Glutamatergic neuron (in vitro differentiated cells): ENCODE results near the gene CNN3. TPM values are rescaled to one million over a fixed set of nuclear protein-coding genes. Genes with fewer than 3 reads are reported as not detected.

Experiments used
- DNase-seq: peaks from one replicate; pipeline ENCODE4 v3.0.0; 2022
- H3K27ac Mint-ChIP-seq: one replicate; pipeline ENCODE4 v1.8.0; 2020; ENCODE audit warnings: mild to moderate bottlenecking, mixed read lengths, inconsistent platforms; ENCODE audit not compliant: unreplicated experiment
- H3K27me3 Mint-ChIP-seq: one replicate; pipeline ENCODE4 v1.8.0; 2020; ENCODE audit warnings: mild to moderate bottlenecking, moderate library complexity, mixed read lengths, inconsistent platforms; ENCODE audit not compliant: unreplicated experiment
- H3K36me3 Mint-ChIP-seq: one replicate; pipeline ENCODE4 v1.8.0; 2020; ENCODE audit warnings: mild to moderate bottlenecking, mixed read lengths, inconsistent platforms; ENCODE audit not compliant: unreplicated experiment
- H3K4me1 Mint-ChIP-seq: one replicate; pipeline ENCODE4 v1.8.0; 2020; ENCODE audit warnings: mild to moderate bottlenecking, low read depth, mixed read lengths, inconsistent platforms; ENCODE audit not compliant: unreplicated experiment
- H3K4me3 Mint-ChIP-seq: one replicate; pipeline ENCODE4 v1.8.0; 2020; ENCODE audit warnings: mild to moderate bottlenecking, mixed read lengths, inconsistent platforms; ENCODE audit not compliant: unreplicated experiment
- H3K9me3 Mint-ChIP-seq: one replicate; pipeline ENCODE4 v1.8.0; 2020; ENCODE audit warnings: mild to moderate bottlenecking, moderate library complexity, mixed read lengths, inconsistent platforms; ENCODE audit not compliant: unreplicated experiment
- total RNA-seq: library from RNA; stranded (reverse); fragmentation: NEBNext Ultra II Directional; extraction: Animal tissue kit (Norgen Biotek cat#: 25700); gene quantifications from one replicate; pipeline ENCODE4 v1.2.1, GENCODE V29; 2021; ENCODE audit not compliant: unreplicated experiment
- TF ChIP-seq, protein P1 (sequence below): fragments of 200-600 bp; sonication (generic); IDR thresholded peaks from one replicate; pipeline ENCODE4 v1.5.0; 2021; ENCODE audit not compliant: partially characterized antibody, unreplicated experiment

The CNN3 gene
- total RNA-seq, 1 donor from 2014 or later, result 383 TPM

DNA sequence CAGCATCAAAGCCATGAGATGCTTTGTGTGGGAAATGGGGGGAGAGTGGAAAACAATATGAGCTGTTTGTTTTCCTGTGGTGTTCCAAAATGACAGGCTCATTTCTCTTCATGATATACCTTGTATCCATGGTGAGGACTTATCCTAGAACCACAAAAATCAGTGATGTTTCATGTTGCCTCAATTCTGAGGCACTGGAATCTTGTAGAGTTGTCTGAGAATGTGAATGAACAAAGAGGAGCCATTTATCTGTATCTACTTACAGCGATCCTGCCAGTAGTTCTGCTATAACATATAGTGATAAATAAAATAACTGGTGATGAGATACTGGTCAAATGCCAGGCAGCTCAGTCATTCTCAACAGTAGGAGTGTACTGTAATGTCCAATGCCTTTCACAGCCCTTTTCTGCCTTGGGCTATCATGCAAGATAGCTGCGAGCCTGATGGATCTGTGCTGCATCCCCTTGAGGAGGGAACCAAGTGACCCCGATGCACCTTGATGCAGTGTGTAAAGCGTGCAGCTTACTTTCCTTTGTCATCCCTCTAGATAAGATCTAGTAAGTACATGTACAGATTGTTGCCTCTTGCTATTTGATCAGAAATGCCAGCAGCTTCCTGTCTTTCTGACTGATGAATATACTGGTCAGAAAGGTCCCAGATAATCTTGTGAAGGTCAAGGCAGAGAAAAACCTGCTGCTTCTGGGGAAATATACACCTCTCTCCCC lies 54.0 kb downstream of the CNN3 start:
- H3K27ac Mint-ChIP-seq, result no peak overlapping the region
- DNase-seq, result no peak

DNA sequence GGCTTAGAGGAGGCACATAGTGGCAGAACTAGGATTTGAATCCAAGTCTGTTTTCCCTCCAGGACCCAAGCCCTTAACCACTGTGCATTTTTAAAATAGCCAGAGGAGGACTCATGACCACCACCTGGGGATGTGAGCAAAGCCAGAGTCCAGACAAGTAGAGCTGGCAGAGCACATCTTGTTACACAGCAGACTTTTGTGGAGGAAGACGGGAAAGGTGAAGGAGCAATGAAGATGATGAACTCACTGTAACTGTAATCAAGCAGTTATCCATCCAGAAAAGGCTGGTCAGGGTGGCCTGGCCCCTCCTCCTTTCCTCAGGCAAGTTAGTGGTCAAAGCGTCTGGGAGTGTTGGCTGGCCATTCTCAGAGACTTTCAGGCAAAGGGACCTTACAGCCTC lies 55.9 kb downstream of the CNN3 start:
- DNase-seq, result no peak
- no peak overlapping the region for H3K4me3 Mint-ChIP-seq
- H3K36me3 Mint-ChIP-seq, result peaks cover 6% of the 10 kb centered on the region
- H3K4me1 Mint-ChIP-seq, result peaks cover 10% of the 10 kb centered on the region
- TF ChIP-seq, protein P1, sequence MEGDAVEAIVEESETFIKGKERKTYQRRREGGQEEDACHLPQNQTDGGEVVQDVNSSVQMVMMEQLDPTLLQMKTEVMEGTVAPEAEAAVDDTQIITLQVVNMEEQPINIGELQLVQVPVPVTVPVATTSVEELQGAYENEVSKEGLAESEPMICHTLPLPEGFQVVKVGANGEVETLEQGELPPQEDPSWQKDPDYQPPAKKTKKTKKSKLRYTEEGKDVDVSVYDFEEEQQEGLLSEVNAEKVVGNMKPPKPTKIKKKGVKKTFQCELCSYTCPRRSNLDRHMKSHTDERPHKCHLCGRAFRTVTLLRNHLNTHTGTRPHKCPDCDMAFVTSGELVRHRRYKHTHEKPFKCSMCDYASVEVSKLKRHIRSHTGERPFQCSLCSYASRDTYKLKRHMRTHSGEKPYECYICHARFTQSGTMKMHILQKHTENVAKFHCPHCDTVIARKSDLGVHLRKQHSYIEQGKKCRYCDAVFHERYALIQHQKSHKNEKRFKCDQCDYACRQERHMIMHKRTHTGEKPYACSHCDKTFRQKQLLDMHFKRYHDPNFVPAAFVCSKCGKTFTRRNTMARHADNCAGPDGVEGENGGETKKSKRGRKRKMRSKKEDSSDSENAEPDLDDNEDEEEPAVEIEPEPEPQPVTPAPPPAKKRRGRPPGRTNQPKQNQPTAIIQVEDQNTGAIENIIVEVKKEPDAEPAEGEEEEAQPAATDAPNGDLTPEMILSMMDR, result no peak
- no peak overlapping the region for H3K27ac Mint-ChIP-seq
- H3K27me3 Mint-ChIP-seq, result no peaks in the 10 kb centered on the region
- no peaks in the 10 kb centered on the region for H3K9me3 Mint-ChIP-seq

More for the DNA sequence above, 54.0 kb downstream of the CNN3 start:
- peaks cover 18% of the 10 kb centered on the region for H3K36me3 Mint-ChIP-seq
- TF ChIP-seq, protein P1, result no peak
- H3K4me3 Mint-ChIP-seq, result no peak overlapping the region
- H3K27me3 Mint-ChIP-seq, result peaks cover 2% of the 10 kb centered on the region
- no peaks in the 10 kb centered on the region for H3K4me1 Mint-ChIP-seq
- H3K9me3 Mint-ChIP-seq, result peaks cover 7% of the 10 kb centered on the region

DNA sequence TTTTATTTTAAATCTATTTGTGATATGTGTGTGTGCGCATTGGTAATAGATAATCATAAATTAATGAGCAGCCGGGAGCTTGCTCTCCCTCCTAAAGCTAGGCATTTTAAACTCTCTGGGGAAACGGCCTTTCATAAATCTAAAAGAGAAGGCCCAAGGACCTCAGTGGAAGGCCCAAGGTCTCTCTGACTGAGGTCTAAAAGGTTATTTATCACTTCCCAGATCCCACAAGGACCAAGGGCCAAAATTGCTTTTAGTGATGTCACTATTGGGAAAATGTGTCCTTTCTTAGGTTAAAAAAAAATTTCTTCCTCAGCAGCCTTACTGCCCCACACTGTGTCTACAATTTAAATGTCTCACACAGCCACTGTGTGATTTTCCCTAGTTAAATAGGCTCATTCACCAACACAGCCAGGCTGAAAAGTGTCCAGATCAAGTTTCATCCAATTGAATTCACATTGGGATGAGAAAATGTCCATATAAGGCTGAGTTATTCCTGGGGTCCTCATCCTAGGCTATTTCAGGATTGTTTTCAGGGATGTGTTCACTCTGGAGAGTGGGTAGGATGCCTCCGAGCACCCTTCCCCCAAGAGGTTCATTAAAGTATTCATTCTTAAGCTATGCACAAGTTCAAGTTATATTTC lies 60.6 kb downstream of the CNN3 start:
- Mint-ChIP-seq H3K4me3 (peak overlapping the region; percentile 70), H3K9me3 (peaks cover 1% of the 10 kb centered on the region), H3K27me3 (peaks cover 2% of the 10 kb centered on the region), H3K4me1 (peaks cover 39% of the 10 kb centered on the region), H3K27ac (peak overlapping the region; percentile 86), H3K36me3 (no peaks in the 10 kb centered on the region)
- DNase-seq, result no peak
- TF ChIP-seq, protein P1, result no peak

DNA sequence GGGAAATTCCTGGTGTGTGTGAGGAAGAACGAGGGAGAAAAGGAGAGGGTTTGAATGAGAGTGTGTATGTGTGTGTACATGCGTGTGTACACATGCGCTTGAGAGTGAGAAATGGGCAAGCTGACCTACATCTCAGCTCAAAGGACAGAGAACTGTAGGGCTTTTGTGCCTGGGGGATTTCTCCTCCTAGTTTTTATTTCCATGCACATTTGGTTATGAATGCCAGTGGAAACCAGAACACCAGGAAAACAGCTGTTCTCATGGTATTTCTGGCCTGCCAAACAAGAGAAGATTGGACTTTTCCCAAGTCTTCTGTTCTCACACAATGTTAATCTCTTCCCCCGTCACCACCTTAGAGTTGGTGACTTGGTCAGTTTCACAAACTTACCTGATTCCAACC lies 61.5 kb downstream of the CNN3 start:
- peak overlapping the region; percentile 26 for H3K27ac Mint-ChIP-seq
- TF ChIP-seq, protein P1, result no peak
- no peaks in the 10 kb centered on the region for H3K36me3 Mint-ChIP-seq
- H3K9me3 Mint-ChIP-seq, result peaks cover 1% of the 10 kb centered on the region
- H3K4me1 Mint-ChIP-seq, result peaks cover 46% of the 10 kb centered on the region
- DNase-seq, result no peak
- H3K4me3 Mint-ChIP-seq, result peak overlapping the region; percentile 44
- H3K27me3 Mint-ChIP-seq, result peaks cover 2% of the 10 kb centered on the region

DNA sequence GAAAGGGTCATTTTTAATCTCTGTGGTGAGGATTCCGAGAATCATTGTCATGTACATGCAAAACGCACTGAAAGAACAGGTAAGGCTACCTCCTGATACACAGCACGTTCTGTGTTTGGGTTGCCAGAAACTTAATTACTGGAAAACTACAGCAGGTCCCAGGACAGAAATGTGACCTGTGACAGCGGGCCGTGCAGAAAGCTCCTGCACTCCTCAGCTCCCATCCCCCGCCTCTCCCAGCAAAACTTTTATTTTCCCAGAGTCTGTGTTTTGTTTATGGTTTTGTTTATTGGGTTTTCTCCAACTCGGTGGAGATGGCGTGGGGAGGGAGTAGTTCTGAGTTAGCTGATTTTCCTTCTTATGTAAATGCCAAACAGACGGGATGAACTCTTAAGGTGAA lies 62.1 kb downstream of the CNN3 start:
- Mint-ChIP-seq H3K4me1 (peaks cover 51% of the 10 kb centered on the region), H3K27me3 (peaks cover 5% of the 10 kb centered on the region), H3K9me3 (peaks cover 1% of the 10 kb centered on the region), H3K4me3 (no peak overlapping the region), H3K27ac (no peak overlapping the region), H3K36me3 (no peaks in the 10 kb centered on the region)
- no peak for DNase-seq
- TF ChIP-seq, protein P1, result no peak
